Stimulated activated memory B cell treated with anti-CD40 and anti-IgM and Interleukin-4, amounts not matched to agents 10 μg/mL and 1 μg/mL and 100 μg/mL, for 72 hours (primary cell): ENCODE data around the gene CISH.

Source experiments
- ATAC-seq: fragments of 150-1000 bp; cut with Tn5 transposase; 2 replicates; pipeline ENCODE4 v1.10.0; 2021
- H3K27ac Mint-ChIP-seq: one replicate; pipeline ENCODE4 v1.8.0; 2022; ENCODE audit warnings: mild to moderate bottlenecking, mixed read lengths
- H3K27me3 Mint-ChIP-seq: one replicate; pipeline ENCODE4 v1.8.0; 2022; ENCODE audit warnings: mixed read lengths
- H3K36me3 Mint-ChIP-seq: one replicate; pipeline ENCODE4 v1.8.0; 2022; ENCODE audit warnings: mixed read lengths
- H3K4me1 Mint-ChIP-seq: one replicate; pipeline ENCODE4 v1.8.0; 2022; ENCODE audit warnings: mixed read lengths
- H3K4me3 Mint-ChIP-seq: one replicate; pipeline ENCODE4 v1.8.0; 2022; ENCODE audit warnings: mild to moderate bottlenecking, moderate library complexity, mixed read lengths
- H3K9me3 Mint-ChIP-seq: one replicate; pipeline ENCODE4 v1.8.0; 2022; ENCODE audit warnings: mixed read lengths

CISH gene

GRCh38 chr3:50648944-50649343, 37.4 kb upstream of the CISH start:
- no peaks in the 10 kb centered on the region for H3K4me1 Mint-ChIP-seq
- H3K27ac Mint-ChIP-seq, result no peak overlapping the region
- ATAC-seq, result no peak
- no peak overlapping the region for H3K4me3 Mint-ChIP-seq
- H3K9me3 Mint-ChIP-seq, result no peaks in the 10 kb centered on the region
- peaks cover 35% of the 10 kb centered on the region for H3K36me3 Mint-ChIP-seq
- H3K27me3 Mint-ChIP-seq, result no peaks in the 10 kb centered on the region

DNA sequence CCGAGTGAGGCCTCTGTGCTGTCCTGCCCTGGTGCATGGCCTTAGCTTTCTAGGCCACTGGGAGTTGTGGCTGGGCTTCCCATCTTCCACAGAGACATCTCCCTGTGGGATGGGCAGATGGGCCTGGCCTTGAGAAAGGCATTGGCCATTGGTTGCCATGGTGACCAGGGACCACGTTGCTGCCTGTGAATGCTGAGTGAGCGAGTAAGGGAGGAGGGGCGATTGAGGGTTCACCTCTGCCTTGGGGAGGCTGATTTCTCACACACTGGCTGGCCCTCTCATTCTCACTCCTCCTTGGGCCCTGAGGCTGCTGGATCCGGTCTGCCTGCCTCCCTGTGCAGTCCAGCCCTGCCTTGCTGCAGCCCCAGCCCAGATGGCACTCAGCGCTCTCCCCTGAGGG, 36.7 kb upstream of the CISH start:
- Mint-ChIP-seq H3K27ac (no peak overlapping the region), H3K4me3 (no peak overlapping the region), H3K27me3 (no peaks in the 10 kb centered on the region), H3K4me1 (no peaks in the 10 kb centered on the region), H3K36me3 (peaks cover 42% of the 10 kb centered on the region), H3K9me3 (no peaks in the 10 kb centered on the region)
- ATAC-seq, result no peak

DNA sequence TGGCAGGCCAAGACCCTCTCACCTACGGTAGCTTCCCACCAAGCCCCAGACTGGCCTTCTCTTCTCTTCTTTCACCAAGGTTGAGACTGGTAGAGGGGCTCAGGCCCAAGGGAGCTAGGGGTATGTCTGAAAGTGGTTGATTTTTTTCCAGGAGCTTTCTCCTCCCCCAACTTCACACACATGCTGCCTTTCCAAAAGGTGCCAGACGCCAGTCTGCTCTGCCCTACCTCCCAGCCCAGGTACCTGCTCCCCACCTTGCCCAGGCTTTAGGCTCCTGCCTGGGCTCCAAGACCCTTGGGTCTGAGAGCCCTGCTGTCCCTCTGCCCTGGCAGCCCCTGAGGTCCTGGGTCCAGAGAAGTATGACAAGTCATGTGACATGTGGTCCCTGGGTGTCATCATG, 33.8 kb upstream of the CISH start:
- no peak for ATAC-seq
- Mint-ChIP-seq H3K36me3 (peaks cover 63% of the 10 kb centered on the region), H3K9me3 (no peaks in the 10 kb centered on the region), H3K4me1 (no peaks in the 10 kb centered on the region), H3K4me3 (no peak overlapping the region), H3K27ac (no peak overlapping the region), H3K27me3 (no peaks in the 10 kb centered on the region)

DNA sequence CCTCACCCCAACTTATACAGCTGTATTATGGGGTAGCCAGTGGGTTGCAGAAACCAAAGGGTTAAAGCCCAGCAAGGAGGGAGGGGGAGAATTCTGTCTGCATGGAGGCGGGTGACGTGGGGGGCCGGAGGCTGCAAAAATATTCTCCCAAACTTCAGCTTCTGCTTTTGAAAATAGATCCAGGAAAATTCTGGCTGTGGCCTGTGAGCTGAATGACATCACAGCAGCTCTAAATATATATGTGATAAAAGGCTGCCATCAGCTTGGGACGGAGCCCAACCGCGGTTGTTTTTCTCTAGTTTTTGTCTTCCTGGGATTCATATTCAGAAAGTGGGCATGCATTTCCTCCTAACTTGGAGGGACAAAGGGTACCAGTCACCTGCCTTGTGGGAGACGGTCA, 33.0 kb upstream of the CISH start:
- Mint-ChIP-seq H3K4me3 (no peak overlapping the region), H3K36me3 (peaks cover 66% of the 10 kb centered on the region), H3K9me3 (no peaks in the 10 kb centered on the region), H3K27ac (no peak overlapping the region), H3K27me3 (no peaks in the 10 kb centered on the region), H3K4me1 (no peaks in the 10 kb centered on the region)
- no peak for ATAC-seq

DNA sequence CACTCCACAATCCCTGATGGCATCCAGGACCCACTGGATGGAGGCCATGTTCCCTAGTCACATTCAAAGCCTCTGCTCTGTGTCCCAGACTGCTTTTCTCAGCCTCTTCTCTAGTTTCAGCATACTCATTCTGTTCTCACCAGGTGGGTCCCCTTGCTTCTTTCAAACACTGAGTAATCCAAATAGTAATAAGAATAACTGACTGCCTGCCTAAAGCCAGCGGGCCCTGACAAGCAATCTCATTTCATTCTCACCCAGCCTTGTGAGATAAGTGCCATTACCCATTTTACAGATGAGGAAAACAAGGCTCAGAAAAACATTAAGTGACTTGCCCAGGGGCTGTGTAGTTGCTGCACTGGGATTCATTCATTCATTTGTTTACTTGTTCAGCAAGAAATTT, 30.8 kb upstream of the CISH start:
- H3K4me3 Mint-ChIP-seq, result no peak overlapping the region
- no peaks in the 10 kb centered on the region for H3K9me3 Mint-ChIP-seq
- H3K27ac Mint-ChIP-seq, result no peak overlapping the region
- H3K27me3 Mint-ChIP-seq, result no peaks in the 10 kb centered on the region
- peaks cover 67% of the 10 kb centered on the region for H3K36me3 Mint-ChIP-seq
- ATAC-seq, result no peak
- H3K4me1 Mint-ChIP-seq, result peaks cover 8% of the 10 kb centered on the region

GRCh38 chr3:50639055-50639494, 27.5 kb upstream of the CISH start:
- Mint-ChIP-seq H3K4me3 (no peak overlapping the region), H3K36me3 (peaks cover 39% of the 10 kb centered on the region), H3K9me3 (no peaks in the 10 kb centered on the region), H3K27me3 (no peaks in the 10 kb centered on the region), H3K27ac (no peak overlapping the region), H3K4me1 (peaks cover 18% of the 10 kb centered on the region)
- no peak for ATAC-seq

GRCh38 chr3:50637945-50638344, 26.4 kb upstream of the CISH start:
- no peaks in the 10 kb centered on the region for H3K27me3 Mint-ChIP-seq
- no peak overlapping the region for H3K4me3 Mint-ChIP-seq
- no peak overlapping the region for H3K27ac Mint-ChIP-seq
- H3K36me3 Mint-ChIP-seq, result peaks cover 40% of the 10 kb centered on the region
- no peak for ATAC-seq
- peaks cover 29% of the 10 kb centered on the region for H3K4me1 Mint-ChIP-seq
- H3K9me3 Mint-ChIP-seq, result no peaks in the 10 kb centered on the region

- no peak for ATAC-seq
- Mint-ChIP-seq H3K36me3 (peaks cover 35% of the 10 kb centered on the region), H3K9me3 (no peaks in the 10 kb centered on the region), H3K27ac (no peak overlapping the region), H3K27me3 (no peaks in the 10 kb centered on the region), H3K4me1 (peaks cover 39% of the 10 kb centered on the region), H3K4me3 (no peak overlapping the region)
These were observed 25.4 kb upstream of the CISH start for GRCh38 chr3:50637011-50637410.

- Mint-ChIP-seq H3K27me3 (no peaks in the 10 kb centered on the region), H3K4me1 (peaks cover 58% of the 10 kb centered on the region), H3K9me3 (no peaks in the 10 kb centered on the region), H3K27ac (no peak overlapping the region), H3K36me3 (peaks cover 16% of the 10 kb centered on the region), H3K4me3 (no peak overlapping the region)
- no peak for ATAC-seq
These were observed 23.5 kb upstream of the CISH start for GRCh38 chr3:50635066-50635465.

- Mint-ChIP-seq H3K36me3 (peaks cover 16% of the 10 kb centered on the region), H3K27me3 (no peaks in the 10 kb centered on the region), H3K27ac (no peak overlapping the region), H3K4me1 (peaks cover 76% of the 10 kb centered on the region), H3K9me3 (no peaks in the 10 kb centered on the region), H3K4me3 (no peak overlapping the region)
- ATAC-seq, result no peak
These were observed 21.7 kb upstream of the CISH start for GRCh38 chr3:50633230-50633790.

- Mint-ChIP-seq H3K36me3 (peaks cover 16% of the 10 kb centered on the region), H3K4me1 (peaks cover 77% of the 10 kb centered on the region), H3K27ac (peak overlapping the region; percentile 35), H3K9me3 (no peaks in the 10 kb centered on the region), H3K27me3 (no peaks in the 10 kb centered on the region), H3K4me3 (no peak overlapping the region)
- peak; percentile 46 for ATAC-seq
These were observed 20.9 kb upstream of the CISH start for GRCh38 chr3:50632450-50632849.

GRCh38 chr3:50630877-50631276, 19.3 kb upstream of the CISH start:
- H3K27ac Mint-ChIP-seq, result no peak overlapping the region
- peaks cover 25% of the 10 kb centered on the region for H3K36me3 Mint-ChIP-seq
- H3K4me3 Mint-ChIP-seq, result no peak overlapping the region
- no peaks in the 10 kb centered on the region for H3K9me3 Mint-ChIP-seq
- no peaks in the 10 kb centered on the region for H3K27me3 Mint-ChIP-seq
- H3K4me1 Mint-ChIP-seq, result peaks cover 76% of the 10 kb centered on the region
- no peak for ATAC-seq

DNA sequence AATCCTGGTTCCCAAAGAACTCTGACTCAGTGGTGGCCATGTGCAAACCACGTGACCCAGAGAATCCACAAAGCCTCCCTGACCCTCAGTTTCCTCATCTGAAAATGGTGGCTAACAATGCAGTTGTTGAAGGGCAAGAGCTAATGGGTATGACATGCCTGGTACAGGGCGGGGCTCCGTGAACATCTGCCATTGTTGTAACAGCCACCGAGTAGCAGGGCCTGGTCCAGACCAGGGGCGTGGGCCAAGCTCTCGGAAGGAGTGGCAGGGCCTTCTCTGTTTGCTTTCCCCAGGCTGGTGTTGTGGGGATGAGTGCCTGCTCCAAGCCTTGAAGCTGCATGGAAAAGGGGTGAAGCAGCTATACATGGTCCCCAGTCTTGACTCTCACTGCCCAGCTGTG, 18.8 kb upstream of the CISH start:
- peaks cover 25% of the 10 kb centered on the region for H3K36me3 Mint-ChIP-seq
- peaks cover 81% of the 10 kb centered on the region for H3K4me1 Mint-ChIP-seq
- H3K9me3 Mint-ChIP-seq, result no peaks in the 10 kb centered on the region
- no peak overlapping the region for H3K4me3 Mint-ChIP-seq
- H3K27me3 Mint-ChIP-seq, result no peaks in the 10 kb centered on the region
- ATAC-seq, result no peak
- H3K27ac Mint-ChIP-seq, result no peak overlapping the region

GRCh38 chr3:50628601-50629000, 17.0 kb upstream of the CISH start:
- Mint-ChIP-seq H3K27me3 (no peaks in the 10 kb centered on the region), H3K9me3 (no peaks in the 10 kb centered on the region), H3K4me3 (no peak overlapping the region), H3K36me3 (peaks cover 26% of the 10 kb centered on the region), H3K4me1 (peaks cover 88% of the 10 kb centered on the region), H3K27ac (no peak overlapping the region)
- ATAC-seq, result no peak

DNA sequence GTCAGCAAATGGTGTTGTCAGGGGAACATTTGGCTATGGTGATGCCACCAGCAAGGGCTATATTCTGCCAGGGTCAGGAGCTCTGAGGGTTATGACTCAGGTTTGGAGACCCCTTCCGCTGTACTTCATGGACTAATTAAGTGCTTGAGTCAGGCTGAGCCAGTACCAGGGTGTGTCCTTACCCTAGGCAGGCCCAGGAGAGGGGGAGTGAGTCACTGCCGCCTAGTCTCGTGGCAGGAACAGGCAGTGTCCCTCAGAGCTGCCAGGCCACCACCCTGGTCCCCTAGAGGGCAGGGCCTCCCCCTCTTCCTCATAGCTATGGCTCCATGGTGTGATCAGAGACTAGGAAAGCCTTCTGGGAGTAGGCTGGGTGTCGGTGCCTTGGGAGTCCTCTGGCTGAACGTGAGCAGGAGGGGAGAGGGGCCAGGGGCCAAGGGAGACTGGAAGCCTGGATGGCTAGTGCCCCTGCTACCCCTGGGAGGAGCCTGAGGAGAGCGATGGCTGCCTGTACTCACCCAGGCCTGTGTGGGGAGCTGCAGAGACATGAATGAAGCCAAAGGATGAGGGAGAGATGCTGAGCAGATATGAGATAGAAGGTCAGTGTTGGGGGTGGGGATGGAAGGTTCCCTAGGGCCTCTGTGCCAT, 16.0 kb upstream of the CISH start:
- Mint-ChIP-seq H3K27ac (peak overlapping the region; percentile 29), H3K36me3 (peaks cover 22% of the 10 kb centered on the region), H3K9me3 (no peaks in the 10 kb centered on the region), H3K27me3 (no peaks in the 10 kb centered on the region), H3K4me3 (no peak overlapping the region), H3K4me1 (peaks cover 88% of the 10 kb centered on the region)
- no peak for ATAC-seq

GRCh38 chr3:50626401-50626800, 14.8 kb upstream of the CISH start:
- Mint-ChIP-seq H3K4me3 (no peak overlapping the region), H3K27ac (no peak overlapping the region), H3K9me3 (no peaks in the 10 kb centered on the region), H3K4me1 (peaks cover 80% of the 10 kb centered on the region), H3K36me3 (peaks cover 22% of the 10 kb centered on the region), H3K27me3 (no peaks in the 10 kb centered on the region)
- ATAC-seq, result no peak
